Stimulated activated CD8-positive, alpha-beta memory T cell treated with anti-CD3 and anti-CD28 coated beads, Interleukin-4, amount 100 ng/mL, for 1 hour (primary cell): Measurements from ENCODE around the gene MSL2.
"Not testable (repeated sequence)": the region's sequence is repeated elsewhere in the genome, so short reads cannot be mapped to it uniquely, and the experiment has no call there.

Experiments
- DNase-seq, 2 donors: peaks; one replicate each; pipeline ENCODE4 v3.0.0-alpha.2; 2020; ENCODE audit warnings: low read depth in 2 of 2, low spot score in 1 of 2

The MSL2 gene

GRCh38 chr3:136196064-136196400 is at the start of gene MSL2:
Gene MSL2, minus strand, starts transcription at chr3:136196335. Its CDS starts 1,222 bp downstream, at chr3:136195113.
- no peak for DNase-seq

DNA sequence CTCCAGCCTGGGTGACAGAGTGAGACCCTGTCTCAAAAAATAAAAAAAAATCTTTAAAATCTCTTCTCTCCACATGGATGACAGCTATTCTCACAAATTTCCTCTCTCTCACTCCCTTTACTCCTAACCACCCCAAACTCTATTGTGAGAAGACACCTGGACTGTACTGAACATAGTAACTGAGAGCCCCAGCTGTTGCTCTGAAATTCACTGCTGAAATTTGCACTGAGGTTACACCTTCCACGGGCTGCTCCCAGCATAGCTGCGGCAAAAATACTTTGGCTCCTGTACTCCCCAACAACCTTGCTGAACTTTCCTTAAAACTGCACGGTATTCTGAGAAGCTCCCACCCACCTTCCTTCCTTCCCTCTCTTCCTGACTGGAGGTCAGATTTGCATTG is 49.6 kb upstream of the MSL2 start:
- DNase-seq, result no peak

- no peak for DNase-seq
Measured at GRCh38 chr3:136239094-136239493, 43.0 kb upstream of the MSL2 start.

GRCh38 chr3:136237961-136238649 is 42.0 kb upstream of the MSL2 start:
- DNase-seq, result no peak

DNA sequence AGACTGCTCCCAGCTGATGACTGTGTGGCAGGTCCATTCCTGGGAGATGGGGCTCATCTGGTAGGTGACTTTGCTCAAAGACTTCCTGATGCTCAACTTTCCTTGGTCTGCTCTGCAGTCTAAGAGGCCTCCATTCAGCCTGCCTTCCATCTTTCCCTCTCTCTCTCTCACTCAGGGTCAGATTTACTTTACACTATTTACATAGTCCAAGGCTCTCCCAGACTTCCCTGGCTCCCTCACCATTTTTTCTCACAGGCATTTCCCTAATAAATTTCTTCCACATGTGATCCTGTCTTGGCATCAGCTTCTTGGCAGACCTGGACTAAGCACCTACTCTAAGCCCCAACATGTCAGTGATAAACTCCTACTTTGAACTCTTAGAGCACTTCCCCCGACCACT is 41.0 kb upstream of the MSL2 start:
- no peak for DNase-seq

DNA sequence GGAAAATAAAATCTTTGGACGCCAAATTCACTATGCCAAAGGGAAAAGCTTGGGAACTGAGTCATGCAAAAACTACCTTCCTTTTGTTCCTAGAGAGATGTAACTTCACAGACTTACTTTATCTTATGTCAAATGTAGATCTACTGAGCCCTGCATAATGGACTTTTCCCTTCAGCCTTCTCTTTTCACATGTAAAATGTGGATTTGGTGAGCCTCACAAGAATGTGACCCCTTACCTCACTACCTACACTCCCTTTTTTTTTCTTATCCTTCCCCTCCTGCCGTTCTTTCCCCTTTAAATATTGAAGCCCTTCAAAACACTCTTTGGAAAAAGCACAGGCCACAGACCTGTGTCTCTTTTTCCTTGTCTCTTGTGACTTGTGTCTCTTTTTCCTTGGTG is 40.0 kb upstream of the MSL2 start:
- no peak for DNase-seq

GRCh38 chr3:136235545-136235944 is 39.4 kb upstream of the MSL2 start:
- no peak for DNase-seq

GRCh38 chr3:136232413-136232812 is 36.3 kb upstream of the MSL2 start:
- DNase-seq, result no peak

DNA sequence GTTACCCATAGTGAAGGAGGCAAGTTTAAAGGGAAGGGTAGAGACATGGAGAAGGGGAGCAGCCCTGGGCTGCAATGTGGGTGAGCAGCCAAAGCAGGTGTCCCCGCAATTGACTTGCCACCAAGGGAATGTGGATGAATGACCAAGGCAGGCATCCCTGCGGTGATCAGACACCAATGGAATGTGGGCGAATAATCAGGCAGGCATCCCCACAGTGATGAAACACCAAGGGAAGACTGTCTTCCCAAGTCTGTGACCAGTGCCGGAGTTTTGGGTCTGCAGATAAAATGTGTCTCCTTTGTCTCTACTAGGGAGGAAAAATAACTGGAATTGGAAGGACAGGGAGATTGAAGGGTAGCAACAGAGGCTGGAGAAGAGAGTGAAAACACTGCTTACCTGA is 26.6 kb upstream of the MSL2 start:
- not testable (repeated sequence) for DNase-seq

DNA sequence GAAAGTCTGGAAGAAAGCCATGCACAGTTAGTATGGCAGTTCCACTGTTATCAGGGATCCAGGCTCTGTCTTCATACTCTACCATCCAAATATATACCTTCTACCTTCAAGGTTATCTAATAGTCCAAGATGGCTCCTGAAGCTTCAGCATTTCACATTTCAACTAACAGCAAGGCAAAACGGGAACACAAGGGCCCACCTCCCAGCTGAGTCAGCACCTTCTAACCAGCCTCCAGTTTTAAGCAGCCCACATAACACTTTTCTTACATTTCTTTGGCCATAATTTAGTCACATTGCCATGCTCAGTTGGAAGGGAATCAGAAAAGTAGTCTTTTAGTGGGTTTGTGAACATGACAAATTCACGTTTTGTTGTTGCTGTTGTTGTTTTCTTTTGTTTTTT is 15.4 kb upstream of the MSL2 start:
- no peak for DNase-seq

- no peak for DNase-seq
Measured at GRCh38 chr3:136209921-136210320, 13.8 kb upstream of the MSL2 start.

GRCh38 chr3:136207489-136208115 is 11.5 kb upstream of the MSL2 start:
- DNase-seq, result no peak

DNA sequence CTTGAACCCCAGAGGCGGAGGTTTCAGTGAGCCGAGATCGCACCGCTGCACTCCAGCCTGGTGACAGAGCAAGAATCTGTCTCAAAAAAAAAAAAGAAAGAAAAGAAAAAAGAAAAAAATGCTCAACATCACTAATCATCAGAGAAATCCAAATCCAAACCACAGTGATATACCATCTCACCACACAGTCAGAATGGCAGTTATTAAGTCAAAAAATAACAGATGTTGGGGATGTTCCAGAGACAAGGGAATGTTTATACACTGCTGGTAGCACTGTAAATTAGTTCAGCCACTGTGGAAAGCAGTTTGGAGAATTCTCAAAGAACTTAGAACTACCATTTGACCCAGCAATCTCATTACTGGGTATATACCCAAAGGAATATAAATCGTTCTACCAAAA is 3.1 kb upstream of the MSL2 start:
- not testable (repeated sequence) for DNase-seq

DNA sequence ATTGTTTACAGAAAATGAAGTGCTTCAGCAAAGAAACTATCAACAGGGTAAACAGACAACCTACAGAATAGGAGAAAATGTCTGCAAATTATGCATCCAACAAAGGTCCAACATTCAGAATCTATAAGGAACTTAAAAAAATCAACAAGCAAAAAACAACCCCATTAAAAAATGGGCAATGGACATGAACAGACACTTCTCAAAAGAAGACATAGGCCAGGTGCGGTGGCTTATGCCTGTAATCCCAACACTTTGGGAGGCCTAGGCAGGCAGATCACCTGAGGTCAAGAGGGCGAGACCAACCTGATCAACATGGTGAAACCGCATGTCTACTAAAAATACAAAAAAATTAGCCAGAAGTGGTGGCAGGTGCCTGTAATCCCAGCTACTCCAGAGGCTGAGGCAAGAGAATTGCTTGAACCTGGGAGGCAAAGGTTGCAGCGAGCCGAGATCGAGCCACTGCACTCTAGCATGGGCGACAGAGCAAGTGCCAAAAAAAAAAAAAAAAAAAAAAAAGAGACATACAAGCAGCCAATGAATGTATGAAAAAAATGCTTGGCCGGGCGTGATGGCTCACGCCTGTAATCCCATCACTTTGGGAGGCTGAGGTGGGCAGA is 2.4 kb upstream of the MSL2 start:
- DNase-seq, result not testable (repeated sequence)

- no peak for DNase-seq
Measured at GRCh38 chr3:136197159-136197793, 1.1 kb upstream of the MSL2 start.

- DNase-seq, result peak; percentile 98
Measured at GRCh38 chr3:136196401-136197158, 445 bp upstream of the MSL2 start.

- DNase-seq, result peak; percentile 59 to 63
Measured at GRCh38 chr3:136195258-136196063, 674 bp downstream of the MSL2 start.

- DNase-seq, result peak in 1 of 2 donors; percentile 49
Measured at GRCh38 chr3:136194409-136195257, 1.5 kb downstream of the MSL2 start.

DNA sequence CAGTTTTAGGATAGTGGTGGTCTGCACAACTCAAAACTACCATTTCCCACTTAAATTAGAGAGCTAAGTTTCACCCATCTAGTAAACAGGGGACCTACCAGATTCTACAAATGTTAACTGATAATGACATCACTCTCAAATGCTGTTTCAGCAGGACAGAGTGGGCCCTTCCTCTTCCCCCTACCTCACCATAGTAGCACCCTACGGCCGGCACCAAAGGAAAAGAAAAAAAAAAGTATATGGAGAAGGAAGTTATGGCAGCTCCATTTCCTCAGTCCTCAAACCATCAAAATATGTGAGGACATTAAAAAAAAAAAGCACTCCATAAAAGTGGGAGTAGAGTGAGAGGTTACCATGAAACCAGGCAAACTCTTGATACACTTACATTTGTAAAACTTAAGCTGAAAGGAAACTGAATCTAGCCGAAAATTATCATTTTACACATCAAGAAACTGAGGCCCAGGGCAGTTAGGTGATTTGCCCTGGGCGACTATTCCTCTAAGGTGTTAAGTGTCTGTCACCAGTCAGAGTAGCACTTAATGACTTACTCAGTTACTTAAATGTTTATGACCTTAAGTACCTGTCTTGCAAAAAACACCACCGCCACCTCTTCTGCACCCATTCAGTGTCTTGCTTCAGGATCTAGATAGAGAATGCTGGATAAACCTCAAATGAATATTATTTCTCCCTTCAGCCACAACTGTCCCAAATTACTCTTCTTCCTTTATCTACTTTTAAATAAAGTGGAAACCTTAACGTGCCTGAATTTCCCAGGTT is 2.7 kb downstream of the MSL2 start:
- DNase-seq, result no peak
